ENCODE measurements around the gene CCDC18. TPM values are rescaled to one million over a fixed set of nuclear protein-coding genes. Genes with fewer than 3 reads are reported as not detected.

Gene CCDC18
- total RNA-seq, 120 experiments from 2014 or later: 1.3 to 14.1 (median 4.1) TPM

Other genes starting within 250 kb of the CCDC18 start
- gene DIPK1A, start 219.3 kb upstream of the CCDC18 start, total RNA-seq: 10 to 100 TPM; 19.2 to 62.8 (median 43.8) TPM
- gene MTF2, start 101.4 kb upstream of the CCDC18 start, total RNA-seq: 10 to 100 TPM; 21.2 to 53.7 (median 32.4) TPM
- gene TMED5, start 311 bp upstream of the CCDC18 start, total RNA-seq: 10 to 100 TPM; 21.5 to 56.2 (median 36.2) TPM
- gene DR1, start 165.2 kb downstream of the CCDC18 start, total RNA-seq: 10 to 100 TPM; 27.3 to 45.6 (median 35.4) TPM

Data from dorsolateral prefrontal cortex (tissue), 118 donors.